ENCODE measurements around the gene MN1.

MN1 gene

DNA sequence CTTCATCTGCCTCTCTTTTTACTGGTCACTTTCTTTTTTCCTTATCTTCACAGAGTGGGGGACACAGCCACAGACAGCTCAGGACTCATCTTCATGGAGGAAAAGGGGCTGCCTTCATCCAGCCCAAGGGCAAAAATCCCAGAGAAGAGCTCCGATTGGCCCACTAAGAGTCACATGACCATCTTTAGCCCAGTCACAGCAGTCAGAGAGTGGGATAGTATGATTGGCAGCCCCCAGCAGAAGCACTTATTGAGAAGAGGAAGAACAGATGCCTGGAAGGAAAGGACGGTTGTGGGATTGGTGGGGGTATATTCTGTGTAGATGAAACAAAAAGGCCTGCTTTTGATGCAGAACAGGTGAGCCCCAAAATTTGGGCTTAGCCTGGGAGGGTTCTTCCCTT, 77.8 kb downstream of the MN1 start:
- no peak overlapping the region for H3K27ac ChIP-seq (replicated peaks)
- no peak for DNase-seq (ENCODE audit: low read depth in 1 of 2, low spot score in 1 of 2)
- peaks cover 2% of the 10 kb centered on the region for H3K27me3 ChIP-seq (ENCODE audit: insufficient read depth, poor library complexity, severe bottlenecking)
- TF ChIP-seq SPI1 (IDR thresholded peaks at IDR 0.05; ENCODE audit: borderline replicate concordance, low read depth) = no peak
- TF ChIP-seq, protein P1, sequence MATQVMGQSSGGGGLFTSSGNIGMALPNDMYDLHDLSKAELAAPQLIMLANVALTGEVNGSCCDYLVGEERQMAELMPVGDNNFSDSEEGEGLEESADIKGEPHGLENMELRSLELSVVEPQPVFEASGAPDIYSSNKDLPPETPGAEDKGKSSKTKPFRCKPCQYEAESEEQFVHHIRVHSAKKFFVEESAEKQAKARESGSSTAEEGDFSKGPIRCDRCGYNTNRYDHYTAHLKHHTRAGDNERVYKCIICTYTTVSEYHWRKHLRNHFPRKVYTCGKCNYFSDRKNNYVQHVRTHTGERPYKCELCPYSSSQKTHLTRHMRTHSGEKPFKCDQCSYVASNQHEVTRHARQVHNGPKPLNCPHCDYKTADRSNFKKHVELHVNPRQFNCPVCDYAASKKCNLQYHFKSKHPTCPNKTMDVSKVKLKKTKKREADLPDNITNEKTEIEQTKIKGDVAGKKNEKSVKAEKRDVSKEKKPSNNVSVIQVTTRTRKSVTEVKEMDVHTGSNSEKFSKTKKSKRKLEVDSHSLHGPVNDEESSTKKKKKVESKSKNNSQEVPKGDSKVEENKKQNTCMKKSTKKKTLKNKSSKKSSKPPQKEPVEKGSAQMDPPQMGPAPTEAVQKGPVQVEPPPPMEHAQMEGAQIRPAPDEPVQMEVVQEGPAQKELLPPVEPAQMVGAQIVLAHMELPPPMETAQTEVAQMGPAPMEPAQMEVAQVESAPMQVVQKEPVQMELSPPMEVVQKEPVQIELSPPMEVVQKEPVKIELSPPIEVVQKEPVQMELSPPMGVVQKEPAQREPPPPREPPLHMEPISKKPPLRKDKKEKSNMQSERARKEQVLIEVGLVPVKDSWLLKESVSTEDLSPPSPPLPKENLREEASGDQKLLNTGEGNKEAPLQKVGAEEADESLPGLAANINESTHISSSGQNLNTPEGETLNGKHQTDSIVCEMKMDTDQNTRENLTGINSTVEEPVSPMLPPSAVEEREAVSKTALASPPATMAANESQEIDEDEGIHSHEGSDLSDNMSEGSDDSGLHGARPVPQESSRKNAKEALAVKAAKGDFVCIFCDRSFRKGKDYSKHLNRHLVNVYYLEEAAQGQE (IDR thresholded peaks at IDR 0.05; ENCODE audit: insufficient replicate concordance, low read depth) = no peak
- TF ChIP-seq CTCF (IDR thresholded peaks at IDR 0.05; ENCODE audit: insufficient read depth, low read length) = no peak
- TF ChIP-seq POLR2AphosphoS5 (IDR thresholded peaks at IDR 0.05; ENCODE audit: low read depth) = no peak
- TF ChIP-seq GABPA (IDR thresholded peaks at IDR 0.05; ENCODE audit: low read depth) = no peak
- H3K4me3 ChIP-seq (replicated peaks; ENCODE audit: insufficient read depth, low read length) = no peak overlapping the region

DNA sequence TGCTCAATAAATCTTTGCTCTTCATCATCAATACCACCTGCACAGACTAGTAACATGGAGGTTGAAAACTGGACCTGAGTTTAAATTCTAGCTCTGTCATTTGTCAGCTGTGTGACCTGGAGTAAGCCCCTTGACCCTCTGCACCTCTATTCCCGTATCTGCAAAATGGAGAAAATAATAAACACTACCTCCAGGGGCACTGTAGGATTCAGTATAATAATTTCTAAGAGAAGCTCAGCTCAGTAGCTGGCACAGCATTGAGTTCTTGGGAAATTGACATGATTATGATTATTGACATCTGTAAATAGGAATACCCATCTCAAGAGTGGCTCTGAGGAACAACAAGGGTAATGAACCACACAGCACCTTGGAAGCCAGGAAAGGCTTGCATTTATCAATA, 78.4 kb downstream of the MN1 start:
- Histone ChIP-seq H3K27me3 (ENCODE audit: insufficient read depth, poor library complexity, severe bottlenecking) (peaks cover 2% of the 10 kb centered on the region), H3K27ac (replicated peaks) (no peak overlapping the region), H3K4me3 (replicated peaks; ENCODE audit: insufficient read depth, low read length) (no peak overlapping the region)
- DNase-seq (ENCODE audit: low read depth in 1 of 2, low spot score in 1 of 2) = no peak
- TF ChIP-seq, protein P1 (IDR thresholded peaks at IDR 0.05; ENCODE audit: insufficient replicate concordance, low read depth) = no peak
- no peak for TF ChIP-seq CTCF (IDR thresholded peaks at IDR 0.05; ENCODE audit: insufficient read depth, low read length)
- no peak for TF ChIP-seq POLR2AphosphoS5 (IDR thresholded peaks at IDR 0.05; ENCODE audit: low read depth)
- TF ChIP-seq SPI1 (IDR thresholded peaks at IDR 0.05; ENCODE audit: borderline replicate concordance, low read depth) = no peak
- no peak for TF ChIP-seq GABPA (IDR thresholded peaks at IDR 0.05; ENCODE audit: low read depth)

- H3K27me3 ChIP-seq (ENCODE audit: insufficient read depth, poor library complexity, severe bottlenecking) = peaks cover 2% of the 10 kb centered on the region
- H3K27ac ChIP-seq (replicated peaks) = no peak overlapping the region
- TF ChIP-seq, protein P1 (IDR thresholded peaks at IDR 0.05; ENCODE audit: insufficient replicate concordance, low read depth) = no peak
- H3K4me3 ChIP-seq (replicated peaks; ENCODE audit: insufficient read depth, low read length) = no peak overlapping the region
- no peak for DNase-seq (ENCODE audit: low read depth in 1 of 2, low spot score in 1 of 2)
These were observed 80.7 kb downstream of the MN1 start for GRCh38 chr22:27720860-27721259.
